Suprapubic skin (tissue), 4 donors: ENCODE measurements around the gene TBC1D25. TPM values are rescaled to one million over a fixed set of nuclear protein-coding genes. Genes with fewer than 3 reads are reported as not detected.

Experiments used
- DNase-seq, 2 donors: peaks; one replicate each; pipeline ENCODE4 v3.0.0-alpha.2; 2019; ENCODE audit warnings: low spot score in 2 of 2
- H3K27ac ChIP-seq: fragments of 200-600 bp; sonication (generic); one replicate; pipeline ENCODE4 v1.5.1; 2019
- H3K27me3 ChIP-seq: fragments of 200-600 bp; sonication (generic); one replicate; pipeline ENCODE4 v1.5.1; 2019
- H3K36me3 ChIP-seq: fragments of 200-600 bp; sonication (generic); one replicate; pipeline ENCODE4 v1.5.1; 2019
- H3K4me1 ChIP-seq: fragments of 200-600 bp; sonication (generic); one replicate; pipeline ENCODE4 v1.5.1; 2019
- H3K4me3 ChIP-seq: fragments of 200-600 bp; sonication (generic); one replicate; pipeline ENCODE4 v1.5.1; 2019; ENCODE audit warnings: mild to moderate bottlenecking
- H3K9me3 ChIP-seq: fragments of 200-600 bp; sonication (generic); one replicate; pipeline ENCODE4 v1.5.1; 2019
- CTCF ChIP-seq, 2 donors: fragments of 200-600 bp in 1 of 2; fragments of 450-650 bp in 1 of 2; sonication (generic) in 1 of 2; IDR thresholded peaks; one replicate each; pipeline ENCODE4 v1.5.1; 2016 to 2019; ENCODE audit warnings: antibody characterized with exemption in 2 of 2, mild to moderate bottlenecking in 1 of 2, moderate library complexity in 1 of 2
- EP300 ChIP-seq: sonication (generic); formaldehyde crosslinking; IDR thresholded peaks from one replicate; pipeline ENCODE4 v1.6.1; 2017; ENCODE audit warnings: antibody characterized with exemption
- POLR2A ChIP-seq, 2 donors: fragments of 450-650 bp; IDR thresholded peaks; one replicate each; pipeline ENCODE4 v1.6.1; 2017; ENCODE audit warnings: antibody characterized with exemption in 2 of 2, mild to moderate bottlenecking in 2 of 2, moderate library complexity in 2 of 2
- POLR2AphosphoS5 ChIP-seq, 3 donors: sonication (generic); formaldehyde crosslinking; IDR thresholded peaks; one replicate each; pipeline ENCODE4 v1.6.1; 2017; ENCODE audit warnings: antibody characterized with exemption in 3 of 3
- WGBS: methylation state at CpG from one replicate; pipeline ENCODE4 v1.1.5; 2018; 5-methylcytosine and 5-hydroxymethylcytosine counted together
- total RNA-seq, 4 donors: library from RNA; depleted of rRNA; stranded (reverse); fragments of >200 nt; gene quantifications; one replicate each; pipeline ENCODE4 v1.1.0, GENCODE V29; 2016

The TBC1D25 gene
- total RNA-seq, 4 donors from 2014 or later: 12.9 to 21.2 (median 17.3) TPM

GRCh38 chrX:48559636-48560035 is 20.1 kb downstream of the TBC1D25 start:
- peaks cover 30% of the 10 kb centered on the region for H3K36me3 ChIP-seq
- H3K9me3 ChIP-seq: no peaks in the 10 kb centered on the region
- H3K27me3 ChIP-seq: no peaks in the 10 kb centered on the region
- TF ChIP-seq POLR2A (IDR thresholded peaks at IDR 0.05) (no peak), EP300 (no peak), CTCF (IDR thresholded peaks at IDR 0.05) (no peak), POLR2AphosphoS5 (IDR thresholded peaks at IDR 0.05) (no peak)
- no peak overlapping the region for H3K27ac ChIP-seq
- H3K4me1 ChIP-seq: no peaks in the 10 kb centered on the region
- H3K4me3 ChIP-seq: no peak overlapping the region
- 98% methylated on average over 14 of the region's 24 CpGs for WGBS
- DNase-seq: no peak

GRCh38 chrX:48560056-48560455 is 20.5 kb downstream of the TBC1D25 start:
- TF ChIP-seq EP300 (no peak), CTCF (IDR thresholded peaks at IDR 0.05) (no peak), POLR2AphosphoS5 (IDR thresholded peaks at IDR 0.05) (no peak), POLR2A (IDR thresholded peaks at IDR 0.05) (no peak)
- H3K36me3 ChIP-seq: peaks cover 30% of the 10 kb centered on the region
- no peaks in the 10 kb centered on the region for H3K9me3 ChIP-seq
- no peak for DNase-seq
- WGBS: 83% methylated on average over 2 of the region's 14 CpGs
- no peaks in the 10 kb centered on the region for H3K4me1 ChIP-seq
- H3K27me3 ChIP-seq: no peaks in the 10 kb centered on the region
- no peak overlapping the region for H3K27ac ChIP-seq
- H3K4me3 ChIP-seq: no peak overlapping the region

- Histone ChIP-seq H3K36me3 (peaks cover 24% of the 10 kb centered on the region), H3K4me3 (no peak overlapping the region), H3K27me3 (no peaks in the 10 kb centered on the region), H3K9me3 (no peaks in the 10 kb centered on the region), H3K4me1 (no peaks in the 10 kb centered on the region), H3K27ac (no peak overlapping the region)
- TF ChIP-seq CTCF (IDR thresholded peaks at IDR 0.05) (no peak), POLR2A (IDR thresholded peaks at IDR 0.05) (no peak), POLR2AphosphoS5 (IDR thresholded peaks at IDR 0.05) (no peak), EP300 (no peak)
- DNase-seq: no peak
- WGBS: 93% methylated on average over 10 of the region's 12 CpGs
Measured at GRCh38 chrX:48560681-48561080, 21.2 kb downstream of the TBC1D25 start.

GRCh38 chrX:48569958-48570357 is 30.4 kb downstream of the TBC1D25 start:
- H3K9me3 ChIP-seq: no peaks in the 10 kb centered on the region
- 90% methylated on average over 1 of the region's 1 CpG for WGBS
- no peak for DNase-seq
- no peak overlapping the region for H3K27ac ChIP-seq
- H3K27me3 ChIP-seq: no peaks in the 10 kb centered on the region
- TF ChIP-seq EP300 (no peak), POLR2A (IDR thresholded peaks at IDR 0.05) (no peak), CTCF (IDR thresholded peaks at IDR 0.05) (no peak), POLR2AphosphoS5 (IDR thresholded peaks at IDR 0.05) (no peak)
- no peaks in the 10 kb centered on the region for H3K36me3 ChIP-seq
- no peak overlapping the region for H3K4me3 ChIP-seq
- H3K4me1 ChIP-seq: peaks cover 4% of the 10 kb centered on the region

- 58% methylated on average over 19 of the region's 19 CpGs for WGBS
- peak in 1 of 2 donors; percentile 71 for DNase-seq
- Histone ChIP-seq H3K4me1 (peaks cover 19% of the 10 kb centered on the region), H3K27ac (peak overlapping the region; percentile 99), H3K4me3 (peak overlapping the region; percentile 67), H3K36me3 (peaks cover 25% of the 10 kb centered on the region), H3K27me3 (no peaks in the 10 kb centered on the region), H3K9me3 (no peaks in the 10 kb centered on the region)
- TF ChIP-seq POLR2AphosphoS5 (IDR thresholded peaks at IDR 0.05) (no peak), POLR2A (IDR thresholded peaks at IDR 0.05) (no peak), CTCF (IDR thresholded peaks at IDR 0.05) (no peak), EP300 (no peak)
Measured at GRCh38 chrX:48573690-48574269, 34.3 kb downstream of the TBC1D25 start.
